SKM-1 treated with dmso at 0.1 percent for 144 hours (cell line): ENCODE measurements around the gene PCGF6.
"Not testable (repeated sequence)": the region's sequence is repeated elsewhere in the genome, so short reads cannot be mapped to it uniquely, and the experiment has no call there.

Experiments
- DNase-seq: peaks from one replicate; lab custom pipeline; 2025; ENCODE audit not compliant: unreplicated experiment; lab: John Stamatoyannopoulos, UW

PCGF6 gene

GRCh38 chr10:103258928-103259327, 92.0 kb downstream of the PCGF6 start:
- DNase-seq: not testable (repeated sequence)

- no peak for DNase-seq
These were observed 93.1 kb downstream of the PCGF6 start for GRCh38 chr10:103257812-103258211.

- DNase-seq: no peak
These were observed 94.3 kb downstream of the PCGF6 start for GRCh38 chr10:103256613-103257012.

- DNase-seq: no peak
These were observed 96.2 kb downstream of the PCGF6 start for GRCh38 chr10:103254538-103255325.

GRCh38 chr10:103254113-103254512, 96.8 kb downstream of the PCGF6 start:
- DNase-seq: no peak
